NCI-H82 (cell line): ENCODE data around the gene TMEM270.
"Not testable (repeated sequence)": the region's sequence is repeated elsewhere in the genome, so short reads cannot be mapped to it uniquely, and the experiment has no call there.

Experiments used
- DNase-seq: peaks from one replicate; lab custom pipeline; 2025; lab: John Stamatoyannopoulos, UW

The TMEM270 gene

DNA sequence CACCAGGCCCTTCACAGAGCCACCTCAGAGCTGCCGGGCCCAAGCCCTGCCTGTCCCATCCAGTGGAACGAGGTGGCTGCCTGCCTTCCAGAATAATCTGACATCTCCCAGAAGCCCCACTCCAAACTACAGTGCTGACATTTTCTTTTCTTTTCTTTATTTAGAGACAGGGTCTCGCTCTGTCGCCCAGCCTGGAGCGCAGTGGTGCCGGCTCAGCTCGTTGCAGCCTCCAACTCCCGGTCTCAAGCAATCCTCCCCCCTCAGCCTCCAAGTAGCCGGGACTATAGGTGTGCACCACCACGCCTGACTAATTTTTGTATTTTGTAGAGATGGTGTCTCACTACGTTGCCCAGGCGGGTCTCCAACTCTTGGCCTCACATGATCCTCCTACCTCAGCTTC, 346 bp downstream of the TMEM270 start:
- DNase-seq, result no peak

DNA sequence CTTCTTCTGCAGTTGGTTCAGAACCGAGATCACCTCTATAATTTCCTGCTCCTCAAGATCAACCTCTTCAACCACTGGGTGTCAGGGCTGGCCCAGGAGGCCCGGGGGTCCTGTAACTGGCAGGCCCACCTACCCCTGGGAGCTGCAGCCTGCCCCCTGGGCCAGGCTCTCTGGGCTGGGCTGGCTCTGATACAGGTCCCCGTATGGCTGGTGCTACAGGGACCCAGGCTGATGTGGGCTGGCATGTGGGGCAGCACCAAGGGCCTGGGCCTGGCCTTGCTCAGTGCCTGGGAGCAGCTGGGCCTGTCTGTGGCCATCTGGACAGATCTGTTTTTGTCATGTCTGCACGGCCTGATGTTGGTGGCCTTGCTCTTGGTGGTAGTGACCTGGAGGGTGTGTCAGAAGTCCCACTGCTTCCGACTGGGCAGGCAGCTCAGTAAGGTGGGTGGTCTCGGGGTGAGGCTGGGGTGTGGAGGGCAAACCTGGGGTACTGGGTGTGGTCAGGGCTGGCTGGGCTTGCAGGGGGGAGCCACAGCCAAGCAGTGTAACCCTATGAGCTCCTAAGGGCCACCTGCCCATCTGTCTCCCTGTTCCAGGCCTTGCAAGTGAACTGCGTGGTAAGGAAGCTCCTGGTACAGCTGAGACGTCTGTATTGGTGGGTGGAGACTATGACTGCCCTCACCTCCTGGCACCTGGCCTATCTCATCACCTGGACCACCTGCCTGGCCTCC, 4.2 kb downstream of the TMEM270 start:
- no peak for DNase-seq

DNA sequence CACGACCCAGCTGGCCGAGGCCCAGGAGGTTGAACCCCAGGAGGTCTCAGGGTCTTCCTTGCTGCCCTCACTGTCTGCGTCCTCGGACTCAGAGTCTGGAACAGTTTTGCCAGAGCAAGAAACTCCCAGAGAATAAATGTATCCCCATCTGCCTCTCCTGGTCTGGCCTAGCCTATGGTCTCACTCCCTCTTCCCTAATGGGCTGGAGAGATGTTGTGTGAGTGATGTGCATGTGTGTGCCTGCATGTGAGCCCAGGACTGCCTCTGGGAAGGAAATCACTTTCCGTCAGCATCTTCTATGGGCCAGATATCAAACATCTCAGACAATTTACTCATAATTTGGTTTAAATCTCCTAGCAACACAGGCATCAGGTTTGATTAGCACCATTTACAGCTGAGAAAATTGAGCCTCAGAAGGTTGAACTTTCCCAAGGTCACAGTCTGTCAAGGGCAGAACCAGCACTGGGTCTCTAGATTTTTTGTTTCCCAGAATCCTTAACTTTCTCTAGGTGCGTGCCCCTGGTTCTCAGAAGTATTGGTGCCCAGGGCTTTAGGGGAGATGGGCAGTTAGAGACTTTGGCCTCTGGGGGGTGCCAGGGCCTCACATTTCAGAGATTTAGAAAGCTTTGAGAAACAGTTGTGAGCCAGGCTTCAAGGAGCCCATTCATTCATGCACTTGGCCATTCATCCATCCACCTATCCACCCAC, 4.9 kb downstream of the TMEM270 start:
- DNase-seq, result peak; percentile 49

DNA sequence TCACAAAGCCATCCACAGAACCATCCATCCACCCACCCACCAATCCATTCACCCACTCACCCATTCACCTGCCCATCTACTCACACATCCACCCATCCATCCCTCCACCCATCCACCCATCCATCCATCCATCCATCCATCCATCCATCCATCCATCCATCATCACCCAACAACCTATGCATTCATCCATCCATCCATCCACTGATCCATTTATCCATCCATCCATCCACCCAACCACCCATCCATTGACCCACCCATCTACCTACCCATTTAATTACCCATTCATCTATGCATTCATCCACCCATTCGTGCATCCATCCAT, 5.4 kb downstream of the TMEM270 start:
- no peak for DNase-seq

DNA sequence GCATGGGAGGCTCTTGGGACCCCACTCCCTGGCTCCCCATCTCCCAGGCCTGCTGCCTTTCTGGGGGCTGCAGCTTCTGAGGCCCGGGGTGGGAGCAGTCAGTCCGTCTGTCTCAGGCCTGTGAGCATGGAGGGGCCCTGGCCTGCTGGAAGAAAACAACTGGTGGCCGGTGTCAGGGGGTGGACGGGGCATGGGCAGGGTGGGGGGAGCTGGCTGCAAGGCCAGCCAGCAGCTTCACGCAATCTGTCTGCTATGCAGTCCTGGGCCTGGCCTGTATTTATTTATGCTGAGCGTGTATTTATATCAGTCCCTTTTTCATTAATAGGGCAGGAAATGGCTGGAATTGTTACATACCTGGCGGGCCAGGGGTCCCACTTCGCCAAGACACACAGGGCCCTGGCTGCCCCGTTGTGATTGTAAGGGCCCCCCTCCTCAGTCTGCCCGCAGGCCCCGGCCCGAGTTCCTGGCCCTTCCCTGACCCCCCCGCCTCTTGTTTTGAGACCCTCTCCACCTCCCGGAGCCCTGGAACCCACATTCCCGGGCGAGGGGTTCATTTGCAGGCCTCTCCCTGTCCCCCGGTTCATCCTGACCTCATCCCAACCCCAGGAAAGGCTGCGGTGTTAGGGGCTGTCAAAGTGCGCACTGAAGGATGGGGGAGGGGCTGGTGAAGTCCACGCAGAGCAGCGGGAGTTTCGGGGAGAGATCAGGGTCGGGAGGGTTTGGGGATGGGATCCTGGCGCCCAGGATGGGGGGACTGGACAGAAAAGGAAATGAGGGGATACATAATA, 8.2 kb downstream of the TMEM270 start:
- no peak for DNase-seq

DNA sequence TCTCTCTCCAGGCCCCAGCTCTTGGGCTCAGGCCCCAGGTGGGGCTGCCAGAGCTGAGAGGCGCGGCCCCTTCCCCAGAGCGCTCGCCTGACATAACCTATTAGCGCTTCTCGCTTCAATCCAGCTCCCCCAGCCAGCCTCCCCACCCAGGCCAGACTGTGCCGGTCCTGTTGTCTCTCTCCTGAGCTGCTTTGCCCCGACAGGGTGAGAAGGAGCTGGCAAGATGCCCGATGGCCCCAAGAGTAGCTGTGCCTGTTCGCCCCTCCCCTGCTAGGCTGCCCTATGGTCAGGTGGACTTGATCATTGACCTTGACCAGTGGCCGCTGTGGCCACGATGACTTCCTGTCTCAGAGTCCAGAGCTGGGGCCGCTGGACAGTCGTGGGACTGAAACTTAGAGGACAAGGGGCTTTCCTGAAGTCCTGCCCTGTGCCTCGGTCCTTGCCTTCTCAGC, 9.1 kb downstream of the TMEM270 start:
- peak; percentile 31 for DNase-seq

DNA sequence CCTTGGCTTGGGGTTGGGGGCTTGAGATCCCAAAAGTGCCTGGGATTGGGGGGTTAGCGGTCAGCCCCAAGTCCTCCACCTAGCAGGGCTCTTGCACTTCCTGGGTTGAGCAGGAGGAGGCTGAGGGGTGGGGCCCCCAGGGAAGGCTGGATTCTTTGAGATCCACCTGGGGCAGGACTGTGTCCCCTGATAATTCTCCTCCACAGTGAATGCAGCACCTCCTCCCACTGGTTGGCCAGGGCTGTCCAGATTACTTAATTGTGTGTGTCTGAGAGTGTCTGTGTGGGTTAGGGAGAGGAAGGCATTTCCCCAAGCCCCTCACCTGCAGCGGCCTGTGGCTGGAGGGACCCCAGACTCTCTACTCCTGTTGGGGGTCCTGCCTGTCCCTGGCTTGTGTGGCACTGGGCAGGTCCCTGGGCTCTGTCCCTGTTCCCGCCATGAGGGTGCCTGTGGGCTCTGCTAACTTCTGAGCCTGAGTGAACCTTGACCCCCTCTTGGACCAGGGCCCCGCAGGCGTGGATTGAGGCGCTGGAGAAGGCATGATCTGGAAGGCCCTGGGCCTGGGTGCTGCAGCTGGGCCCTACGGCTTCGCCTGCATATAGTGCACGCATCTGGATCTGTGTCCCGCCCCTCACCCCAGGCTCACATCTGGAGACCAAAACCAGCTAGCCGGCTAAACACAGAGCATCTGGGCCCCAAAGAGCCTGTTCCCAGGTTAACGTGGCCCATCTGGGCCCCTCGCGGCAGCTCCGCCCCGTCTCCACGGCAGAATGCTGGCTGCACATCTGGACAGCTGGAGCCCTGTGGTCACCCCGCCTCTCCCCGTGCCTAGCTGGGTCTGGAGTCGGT, 10.4 kb downstream of the TMEM270 start:
- DNase-seq, result no peak

DNA sequence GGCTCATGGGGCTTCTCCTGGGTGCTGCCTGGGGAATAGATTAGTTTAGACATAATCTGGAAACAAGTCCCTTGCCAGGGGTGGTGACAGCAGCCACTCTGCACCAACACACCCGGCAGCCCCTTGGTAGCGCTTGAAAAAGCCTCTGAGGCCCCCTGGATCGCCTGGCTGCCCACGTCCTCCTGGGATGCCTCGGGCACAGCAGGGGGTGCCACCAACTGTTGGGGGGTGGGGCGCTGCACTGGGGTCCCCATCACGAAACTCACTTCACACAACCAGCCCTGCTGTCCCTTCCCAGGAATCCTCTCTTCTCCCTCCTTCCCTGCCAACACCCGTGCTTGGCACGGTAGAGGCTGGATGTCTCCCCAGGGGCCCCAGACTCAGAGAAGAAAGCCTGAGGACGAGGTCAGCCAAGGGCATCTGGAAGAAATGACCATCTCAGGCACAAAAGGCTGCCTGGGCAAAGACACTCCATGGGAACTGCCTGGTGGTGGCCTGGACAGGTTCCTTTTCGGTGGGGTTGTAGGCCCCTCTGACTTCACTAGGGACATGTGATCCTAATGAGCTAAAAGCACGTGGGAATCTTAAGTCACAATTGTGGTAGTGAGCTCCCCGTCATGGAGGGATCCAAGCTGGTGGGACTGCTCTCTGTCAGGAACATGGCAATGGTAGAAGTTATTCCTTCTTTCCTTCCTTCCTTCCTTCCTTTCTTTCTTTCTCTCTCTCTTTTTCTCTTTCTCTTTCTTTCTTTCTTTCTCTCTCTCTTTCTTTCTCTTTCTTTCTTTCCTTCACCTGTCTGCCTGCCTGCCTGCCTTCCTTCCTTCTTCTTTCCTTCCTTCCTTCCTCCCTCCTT, 11.3 kb downstream of the TMEM270 start:
- no peak for DNase-seq

DNA sequence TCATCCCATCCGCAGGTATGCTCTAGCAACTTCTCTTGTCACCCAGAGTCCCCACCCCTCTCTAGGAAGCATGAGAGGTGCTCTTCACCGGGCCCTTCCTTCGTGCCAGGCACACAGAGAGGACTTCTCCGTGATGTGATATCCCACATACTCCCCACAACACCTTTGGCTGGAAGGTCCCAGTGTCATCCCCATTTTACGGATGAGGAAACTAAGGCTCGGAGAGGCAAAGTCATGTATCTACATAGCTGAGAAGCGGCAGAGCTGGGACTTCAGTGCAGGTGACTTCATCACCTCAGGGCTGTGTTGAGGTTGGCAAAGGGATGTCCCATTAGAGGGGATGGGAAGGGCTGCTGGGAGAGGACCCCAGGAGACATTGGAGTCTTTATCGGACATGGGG, 15.4 kb downstream of the TMEM270 start:
- no peak for DNase-seq

DNA sequence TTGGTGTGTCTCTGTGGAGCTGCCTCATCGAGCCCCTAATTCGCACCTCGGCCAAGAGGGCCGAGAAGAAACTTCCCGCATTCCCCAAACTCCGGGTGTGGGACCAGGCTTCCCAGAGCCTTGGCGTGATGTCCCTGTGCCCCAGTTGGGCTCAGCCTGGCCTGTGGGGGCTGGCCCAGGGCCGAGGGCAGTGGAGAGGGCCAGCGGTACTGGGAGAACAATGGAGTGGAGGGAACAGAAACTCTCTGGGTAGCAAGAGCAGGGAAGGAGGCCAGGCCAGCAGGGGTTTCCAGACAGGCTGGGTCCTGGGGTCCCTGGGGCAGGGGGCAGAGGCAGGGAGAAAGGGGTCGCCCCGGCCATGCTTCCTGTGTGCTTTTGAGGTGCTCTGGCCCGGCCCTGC, 16.0 kb downstream of the TMEM270 start:
- no peak for DNase-seq

DNA sequence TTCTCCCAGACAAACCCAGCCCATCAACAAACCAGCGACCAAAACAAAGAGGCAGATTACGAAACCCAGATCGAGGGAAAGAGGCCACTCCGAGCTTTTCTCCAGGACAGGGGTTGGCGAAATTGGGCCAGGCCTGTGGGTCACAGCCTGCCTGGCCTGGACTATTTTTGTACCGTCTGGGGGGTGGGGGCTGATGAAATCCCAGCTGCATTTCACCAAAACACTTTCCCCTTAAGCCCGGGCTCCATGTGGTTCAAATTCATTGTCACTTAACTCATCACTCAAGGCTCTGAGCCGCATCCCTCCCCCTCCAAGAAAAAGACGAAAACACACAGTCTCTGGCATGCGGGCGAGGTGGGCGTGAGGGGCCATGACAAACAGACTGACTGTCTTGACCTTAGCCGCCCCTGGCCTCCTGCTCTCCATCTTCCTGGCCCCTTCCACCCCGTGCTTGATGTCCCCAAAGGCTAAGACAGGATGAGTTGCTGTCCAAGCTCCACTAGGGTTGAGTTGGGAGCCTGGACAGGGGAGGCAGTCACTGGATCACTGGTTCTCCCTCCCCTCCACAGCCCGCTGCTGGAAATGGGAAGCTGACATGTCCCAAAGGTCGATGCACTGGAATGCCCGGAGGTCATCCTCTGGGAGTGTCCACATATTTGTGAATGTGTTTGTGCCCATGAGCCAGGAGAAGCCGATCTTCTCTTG, 19.2 kb downstream of the TMEM270 start:
- no peak for DNase-seq

DNA sequence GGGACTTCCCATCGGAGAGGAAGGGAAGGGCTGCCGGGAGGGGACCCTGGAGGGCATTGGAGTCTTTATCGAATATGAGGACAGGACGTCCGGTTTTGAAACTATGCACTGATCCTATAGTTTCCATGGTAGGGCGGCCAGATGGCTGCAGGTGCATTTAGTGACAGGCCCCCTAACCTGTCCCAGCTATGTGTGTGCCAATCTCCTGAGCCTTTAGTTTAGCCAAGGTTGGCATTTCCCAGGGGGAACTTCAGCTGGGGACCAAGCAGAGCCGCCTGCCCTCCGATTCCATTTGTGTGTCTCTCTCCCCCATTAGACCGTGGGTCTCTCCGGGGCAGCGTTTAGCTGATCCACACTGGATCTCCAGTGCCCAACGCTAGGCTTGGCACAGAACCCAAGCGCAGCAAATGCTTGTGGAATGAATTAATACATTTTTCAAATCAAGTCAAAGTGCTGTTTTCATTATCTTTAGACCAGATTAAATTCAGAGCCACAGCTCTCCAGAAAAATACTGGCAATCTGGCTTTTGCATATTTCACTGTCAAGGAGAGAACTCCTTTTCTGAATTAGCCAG, 19.9 kb downstream of the TMEM270 start:
- DNase-seq, result no peak

DNA sequence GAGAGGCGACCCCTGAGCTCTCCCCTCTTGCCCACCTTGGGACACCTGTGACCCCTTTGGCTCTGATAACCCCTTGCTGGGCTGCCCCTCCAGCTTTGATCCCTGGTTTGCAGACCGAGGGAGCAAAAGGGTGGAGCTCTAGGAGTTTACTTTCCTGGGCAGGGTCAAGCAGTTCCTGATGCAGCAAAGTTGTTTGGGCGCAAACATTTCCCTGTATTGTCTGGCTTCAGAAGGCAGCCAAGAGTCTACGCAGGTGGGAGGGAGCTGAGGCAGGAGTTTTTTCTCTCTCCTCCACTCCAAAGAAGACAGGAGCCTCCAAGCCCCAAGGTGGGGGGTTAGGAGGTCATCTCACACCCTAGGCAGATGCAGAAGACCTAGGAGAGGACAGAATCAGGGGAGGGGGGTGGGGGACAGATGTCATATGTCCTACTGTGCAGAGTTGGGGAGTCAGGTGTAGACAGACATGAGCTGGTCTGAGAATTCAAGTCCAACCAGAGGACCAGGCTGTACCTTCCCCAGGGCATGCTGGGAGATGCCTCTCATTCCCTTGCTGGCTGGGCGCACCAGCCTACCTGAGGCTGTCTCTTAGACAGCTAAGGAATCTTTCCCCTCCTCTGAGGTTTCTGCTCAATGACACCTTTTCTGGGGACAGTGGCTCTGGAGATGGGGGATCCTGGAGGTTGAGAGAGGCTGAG, 20.5 kb downstream of the TMEM270 start:
- no peak for DNase-seq

DNA sequence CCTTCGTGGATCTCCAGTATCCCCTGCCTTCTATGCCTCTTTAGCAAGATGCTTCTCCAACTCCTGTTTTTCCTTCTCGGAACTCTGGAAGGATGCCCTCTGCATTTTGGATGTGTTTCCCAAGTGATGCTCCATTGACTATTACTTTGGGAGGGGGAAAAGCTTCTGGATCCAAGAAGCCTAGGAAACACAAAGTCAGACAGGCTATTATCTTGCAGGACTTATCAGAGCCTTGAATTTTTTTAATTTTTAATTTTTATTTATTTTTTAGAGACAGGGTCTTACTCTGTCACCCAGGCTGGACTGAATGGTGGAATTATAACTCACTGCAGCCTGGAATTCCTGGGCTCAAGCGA, 21.1 kb downstream of the TMEM270 start:
- no peak for DNase-seq

DNA sequence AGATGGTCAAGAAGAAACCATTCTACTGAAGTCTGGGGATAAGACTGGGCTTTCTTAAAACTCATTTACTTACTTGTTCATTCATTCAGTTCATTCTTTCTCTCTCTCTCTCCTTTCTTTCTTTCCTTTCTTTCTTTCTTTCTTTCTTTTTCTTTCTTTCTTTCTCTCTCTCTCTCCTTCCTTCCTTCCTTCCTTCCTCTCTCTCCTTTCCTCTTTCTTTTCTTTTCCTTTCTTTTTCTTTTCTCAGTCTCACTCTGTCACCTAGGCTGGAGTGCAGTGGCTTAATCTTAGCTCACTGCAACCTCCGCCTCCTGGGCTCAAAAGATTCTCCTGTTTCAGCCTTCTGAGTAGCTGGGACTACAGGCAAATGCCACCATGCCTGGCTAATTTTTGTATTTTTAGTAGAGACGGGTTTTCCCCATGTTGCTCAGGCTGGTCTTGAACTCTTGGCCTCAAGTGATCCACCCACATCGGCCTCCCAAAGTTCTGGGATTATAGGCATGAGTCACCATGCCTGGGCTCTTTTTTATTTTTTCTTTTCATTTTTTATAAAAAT, 24.0 kb downstream of the TMEM270 start:
- DNase-seq, result not testable (repeated sequence)

DNA sequence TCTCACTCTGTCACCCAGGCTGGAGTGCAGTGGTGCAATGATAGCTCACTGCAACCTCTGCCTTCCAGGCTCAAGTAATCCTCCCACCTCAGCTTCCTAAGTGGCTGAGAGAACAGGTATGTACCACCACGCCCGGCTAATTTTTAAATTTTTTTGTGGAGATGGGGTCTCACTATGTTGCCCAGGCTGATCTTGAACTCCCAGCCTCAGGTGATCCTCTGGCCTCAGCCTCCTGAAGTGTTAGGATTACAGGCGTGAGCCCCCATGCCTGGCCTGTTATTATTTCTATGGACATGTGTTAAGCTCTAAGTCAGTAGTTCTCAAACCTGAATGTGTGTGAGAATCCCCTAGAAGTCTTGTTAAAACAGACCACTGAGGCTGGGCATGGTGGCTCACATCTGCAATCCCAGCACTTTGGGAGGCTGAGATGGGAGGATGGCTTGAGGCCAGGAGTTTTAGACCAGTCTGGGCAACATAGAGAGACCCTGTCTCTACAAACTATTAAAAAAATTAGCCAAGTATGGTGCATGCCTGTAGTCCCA, 24.5 kb downstream of the TMEM270 start:
- DNase-seq, result no peak

DNA sequence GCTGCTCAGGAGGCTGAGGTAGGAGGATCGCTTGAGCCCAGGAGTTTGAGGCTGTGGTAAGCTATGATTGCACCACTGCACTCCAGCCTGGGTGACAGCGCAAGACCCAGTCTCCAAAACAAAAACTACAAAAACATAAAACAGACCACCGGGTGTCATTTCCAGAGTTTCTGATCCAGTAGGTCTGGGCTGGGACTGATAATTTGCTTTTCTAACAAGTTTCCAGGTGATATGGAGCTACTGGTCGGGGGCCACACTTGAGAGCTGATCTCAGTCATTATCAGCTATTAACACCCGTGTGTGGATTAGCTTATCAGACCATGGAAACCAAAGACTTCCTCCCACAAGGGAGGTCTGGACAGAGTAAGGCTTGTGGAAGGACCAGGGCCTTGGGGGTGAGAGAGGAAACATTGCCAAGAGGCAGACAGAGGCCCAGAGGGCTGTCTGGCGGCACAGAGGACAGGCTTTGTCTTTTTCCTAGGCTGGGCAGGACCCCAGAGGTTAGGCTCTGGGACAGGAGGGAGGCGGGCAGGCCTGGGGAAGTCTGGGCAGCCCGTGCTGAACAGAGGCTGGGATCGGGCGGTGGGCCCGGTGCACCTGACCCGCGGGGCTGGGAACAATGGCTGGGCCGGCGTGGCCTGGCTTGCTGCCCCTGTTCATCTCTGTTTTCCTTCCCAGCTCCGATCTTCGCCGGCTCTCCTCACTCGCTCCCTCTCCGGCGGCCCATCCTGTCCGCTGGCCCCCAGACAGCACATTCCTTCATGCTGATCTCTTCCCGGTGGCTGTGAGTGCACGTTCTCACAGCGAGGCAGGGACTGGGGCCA, 25.2 kb downstream of the TMEM270 start:
- no peak for DNase-seq

DNA sequence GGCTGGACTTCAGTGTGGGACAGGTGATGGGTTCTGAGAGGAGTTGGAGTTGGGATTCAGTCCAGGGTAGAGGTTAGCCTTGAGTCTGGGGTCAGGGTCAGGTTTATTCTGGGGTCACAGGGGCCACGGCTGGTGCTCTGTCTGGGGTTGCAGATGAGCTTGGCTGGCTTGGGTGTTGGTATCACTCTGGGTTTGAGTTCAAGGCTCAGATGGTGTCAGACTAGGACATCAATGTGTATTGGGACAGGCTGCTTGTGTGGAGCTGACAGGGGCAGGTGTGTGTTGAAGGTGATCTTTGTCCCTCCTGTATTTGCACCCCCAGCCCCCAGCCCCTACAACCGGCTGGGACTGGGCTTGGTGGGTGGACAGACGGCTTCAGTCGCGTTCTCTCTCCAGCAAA, 26.8 kb downstream of the TMEM270 start:
- DNase-seq, result no peak
